ENCODE results near the gene COL28A1.

Gene COL28A1

DNA sequence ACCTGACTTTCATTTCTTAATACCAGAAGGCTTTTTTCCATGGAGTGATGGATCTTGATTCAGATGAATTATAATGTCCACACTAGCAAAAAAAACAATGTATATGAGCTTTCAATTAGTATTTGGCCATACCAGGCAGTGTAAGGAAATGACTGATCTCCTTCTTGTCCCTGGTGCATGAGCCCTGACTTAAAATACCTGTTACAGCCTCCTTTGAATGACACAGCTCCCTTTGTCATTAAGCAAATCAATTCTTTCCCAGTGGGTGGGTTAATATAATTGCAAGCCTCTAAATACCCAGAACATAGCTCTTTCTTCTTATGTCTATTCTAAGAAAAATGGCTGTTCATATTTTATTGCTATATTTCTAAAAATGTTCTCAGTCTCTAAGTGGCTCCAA is 188.6 kb downstream of the COL28A1 start:
- H3K4me3 ChIP-seq (ENCODE audit: insufficient read depth, low read length, poor library complexity, severe bottlenecking) = no peak overlapping the region
- no peaks in the 10 kb centered on the region for H3K27me3 ChIP-seq (ENCODE audit: low read length)
- H3F3A ChIP-seq (ENCODE audit: insufficient read depth) = no peaks in the 10 kb centered on the region
- no peaks in the 10 kb centered on the region for H3K9me2 ChIP-seq (replicated peaks; ENCODE audit: insufficient read depth, low read length)
- no peaks in the 10 kb centered on the region for H3K9me3 ChIP-seq (ENCODE audit: insufficient read depth, low read length)
- TF ChIP-seq CTCF (IDR thresholded peaks at IDR 0.05; ENCODE audit: insufficient read depth, low read length, poor library complexity, severe bottlenecking) (no peak), EZH2phosphoT487 (conservative IDR thresholded peaks at IDR 0.05; ENCODE audit: low read length) (no peak)
- no peaks in the 10 kb centered on the region for H3K36me3 ChIP-seq (ENCODE audit: low read length)
- H2AFZ ChIP-seq (ENCODE audit: low read depth, low read length, severe bottlenecking) = no peak overlapping the region
- no peak overlapping the region for H3K9ac ChIP-seq (ENCODE audit: low read length)
- no peaks in the 10 kb centered on the region for H4K20me1 ChIP-seq (ENCODE audit: low read depth, low read length)
- no peaks in the 10 kb centered on the region for H3K79me2 ChIP-seq (ENCODE audit: insufficient read depth, low read length)
- H3K4me2 ChIP-seq (ENCODE audit: low read depth, low read length, poor library complexity, severe bottlenecking) = no peak overlapping the region
- no peak overlapping the region for H3K27ac ChIP-seq (ENCODE audit: low read depth, low read length)

DNA sequence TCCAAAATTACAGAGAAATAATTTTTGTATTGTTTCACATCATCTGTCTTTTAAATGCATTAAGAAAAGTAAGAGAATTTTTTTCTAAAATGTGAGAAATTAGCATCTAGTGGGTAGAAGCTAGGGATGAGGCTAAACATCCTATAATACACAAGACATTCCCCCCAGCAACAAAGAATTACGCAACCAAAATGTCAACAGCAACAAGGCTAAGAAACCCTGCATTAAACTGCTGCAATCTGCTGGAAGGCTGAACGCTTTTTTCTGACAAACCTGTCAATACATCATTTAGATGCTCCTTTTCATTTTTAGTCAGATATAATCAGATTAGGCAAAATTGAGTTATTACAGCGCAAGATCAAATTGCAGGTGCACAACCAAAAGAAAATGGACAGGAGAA is 191.1 kb downstream of the COL28A1 start:
- no peak overlapping the region for H3K4me3 ChIP-seq (ENCODE audit: insufficient read depth, low read length, poor library complexity, severe bottlenecking)
- H3K9ac ChIP-seq (ENCODE audit: low read length) = no peak overlapping the region
- no peaks in the 10 kb centered on the region for H3K79me2 ChIP-seq (ENCODE audit: insufficient read depth, low read length)
- TF ChIP-seq EZH2phosphoT487 (conservative IDR thresholded peaks at IDR 0.05; ENCODE audit: low read length) (no peak), CTCF (IDR thresholded peaks at IDR 0.05; ENCODE audit: insufficient read depth, low read length, poor library complexity, severe bottlenecking) (no peak)
- no peaks in the 10 kb centered on the region for H3F3A ChIP-seq (ENCODE audit: insufficient read depth)
- no peaks in the 10 kb centered on the region for H4K20me1 ChIP-seq (ENCODE audit: low read depth, low read length)
- H3K27me3 ChIP-seq (ENCODE audit: low read length) = no peaks in the 10 kb centered on the region
- no peak overlapping the region for H3K27ac ChIP-seq (ENCODE audit: low read depth, low read length)
- H3K36me3 ChIP-seq (ENCODE audit: low read length) = no peaks in the 10 kb centered on the region
- no peak overlapping the region for H2AFZ ChIP-seq (ENCODE audit: low read depth, low read length, severe bottlenecking)
- H3K9me3 ChIP-seq (ENCODE audit: insufficient read depth, low read length) = no peaks in the 10 kb centered on the region
- H3K4me2 ChIP-seq (ENCODE audit: low read depth, low read length, poor library complexity, severe bottlenecking) = no peak overlapping the region
- H3K9me2 ChIP-seq (replicated peaks; ENCODE audit: insufficient read depth, low read length) = no peaks in the 10 kb centered on the region

DNA sequence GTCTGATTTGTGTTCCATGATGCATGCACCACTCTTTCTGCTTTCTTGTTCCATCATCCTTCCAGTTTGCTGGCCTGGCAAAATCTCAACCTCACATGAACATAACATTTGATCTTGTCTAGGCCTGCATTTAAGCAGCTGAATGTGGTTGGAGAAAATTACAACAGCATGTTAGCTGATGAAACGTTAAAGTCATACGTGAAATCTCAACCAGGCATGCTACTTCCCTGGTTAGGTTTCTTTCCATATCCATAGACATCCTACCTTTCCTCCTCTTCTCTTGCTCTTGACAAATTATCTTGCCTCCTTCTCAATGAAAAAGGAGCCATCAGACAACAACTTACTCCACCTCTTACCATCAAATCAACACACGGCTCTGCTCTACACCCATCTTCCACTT is 199.8 kb downstream of the COL28A1 start:
- TF ChIP-seq EZH2phosphoT487 (conservative IDR thresholded peaks at IDR 0.05; ENCODE audit: low read length) (no peak), CTCF (IDR thresholded peaks at IDR 0.05; ENCODE audit: insufficient read depth, low read length, poor library complexity, severe bottlenecking) (no peak)
- H2AFZ ChIP-seq (ENCODE audit: low read depth, low read length, severe bottlenecking) = no peak overlapping the region
- no peaks in the 10 kb centered on the region for H3K9me2 ChIP-seq (replicated peaks; ENCODE audit: insufficient read depth, low read length)
- H3F3A ChIP-seq (ENCODE audit: insufficient read depth) = no peaks in the 10 kb centered on the region
- H3K9ac ChIP-seq (ENCODE audit: low read length) = no peak overlapping the region
- no peaks in the 10 kb centered on the region for H3K27me3 ChIP-seq (ENCODE audit: low read length)
- no peaks in the 10 kb centered on the region for H3K79me2 ChIP-seq (ENCODE audit: insufficient read depth, low read length)
- H3K27ac ChIP-seq (ENCODE audit: low read depth, low read length) = no peak overlapping the region
- no peaks in the 10 kb centered on the region for H4K20me1 ChIP-seq (ENCODE audit: low read depth, low read length)
- no peak overlapping the region for H3K4me3 ChIP-seq (ENCODE audit: insufficient read depth, low read length, poor library complexity, severe bottlenecking)
- H3K9me3 ChIP-seq (ENCODE audit: insufficient read depth, low read length) = 0 out of 2 replicates have a peak, but pooled peaks cover 3% of the 10 kb centered on the region
- no peak overlapping the region for H3K4me2 ChIP-seq (ENCODE audit: low read depth, low read length, poor library complexity, severe bottlenecking)
- no peaks in the 10 kb centered on the region for H3K36me3 ChIP-seq (ENCODE audit: low read length)

Measured in SU-DHL-6 (cell line).